ENCODE measurements around the gene CUX1.

CUX1 gene

DNA sequence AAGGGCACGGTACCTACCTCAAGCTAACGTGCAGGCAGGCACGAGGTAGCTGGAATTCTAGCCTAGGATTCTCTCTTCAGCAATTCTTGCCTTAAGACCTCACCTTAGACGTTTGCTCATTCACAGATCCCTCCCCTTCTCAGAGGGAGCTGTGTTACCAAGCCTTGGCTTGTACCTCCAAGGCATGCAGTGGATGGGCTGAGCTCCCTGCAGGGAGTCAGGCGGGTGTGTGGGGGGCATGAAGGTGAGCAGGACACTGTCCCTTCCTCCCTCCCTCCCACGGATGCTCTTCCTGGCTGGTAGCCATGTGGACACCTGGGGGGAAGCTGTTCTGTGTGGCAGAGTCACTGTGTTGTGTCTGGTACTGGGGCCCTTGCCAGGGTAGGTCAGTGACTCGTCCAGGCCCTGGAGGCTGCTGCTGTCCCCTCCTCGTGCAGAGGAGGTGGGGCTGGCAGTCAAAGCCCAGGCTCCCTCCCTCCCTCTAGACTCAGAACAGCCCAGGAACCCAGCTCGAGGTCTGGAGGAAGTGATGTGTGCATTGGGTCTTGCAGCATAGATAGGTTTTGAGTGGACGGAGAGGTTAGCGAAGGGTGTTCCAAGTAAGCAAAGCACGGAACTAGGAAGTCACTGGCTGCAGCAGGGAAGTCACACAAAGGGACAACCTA is 247.1 kb downstream of the CUX1 start:
- Histone ChIP-seq H3K36me3 (ENCODE audit: control insufficient read depth in 2 of 2, insufficient read depth in 1 of 2, low read length in 2 of 2) (no peaks in the 10 kb centered on the region), H3K4me1 (ENCODE audit: control insufficient read depth, insufficient read depth, low read length) (no peaks in the 10 kb centered on the region), H3K27ac (ENCODE audit: extremely low read depth, low read depth, low read length) (no peak overlapping the region), H3K4me3 (ENCODE audit: low read depth, low read length) (no peak overlapping the region), H3K9me3 (ENCODE audit: control insufficient read depth, insufficient read depth, low read depth, low read length) (no peaks in the 10 kb centered on the region)
- TF ChIP-seq ZFP69B (tag by site-specific recombination; IDR thresholded peaks at IDR 0.05) (no peak), ZNF335 (tag by site-specific recombination; conservative IDR thresholded peaks at IDR 0.05) (no peak), ZNF266 (tag by site-specific recombination; IDR thresholded peaks at IDR 0.05; ENCODE audit: low read depth) (no peak), ZNF416 (tag by site-specific recombination; IDR thresholded peaks at IDR 0.05) (no peak), ZNF341 (tag by site-specific recombination; IDR thresholded peaks at IDR 0.05; ENCODE audit: low read depth) (peak; percentile 42; the same call in 1 of the 2 replicates), ZNF645 (tag by site-specific recombination; IDR thresholded peaks at IDR 0.05) (no peak), ZNF155 (tag by site-specific recombination; IDR thresholded peaks at IDR 0.05) (no peak), GLIS1 (tag by site-specific recombination; IDR thresholded peaks at IDR 0.05) (peak; percentile 22; the same call in 1 of the 2 replicates), PRDM1 (tag by site-specific recombination; IDR thresholded peaks at IDR 0.05) (no peak), ZBTB17 (tag by site-specific recombination; IDR thresholded peaks at IDR 0.05) (no peak), ZFHX2 (tag by site-specific recombination; conservative IDR thresholded peaks at IDR 0.05) (peak; percentile 40), ZNF473 (tag by site-specific recombination; IDR thresholded peaks at IDR 0.05) (no peak), ZNF398 (tag by site-specific recombination; IDR thresholded peaks at IDR 0.05) (0 out of 2 replicates have a peak, but pooled peaks have one; percentile 29)
- TF ChIP-seq, protein P1, sequence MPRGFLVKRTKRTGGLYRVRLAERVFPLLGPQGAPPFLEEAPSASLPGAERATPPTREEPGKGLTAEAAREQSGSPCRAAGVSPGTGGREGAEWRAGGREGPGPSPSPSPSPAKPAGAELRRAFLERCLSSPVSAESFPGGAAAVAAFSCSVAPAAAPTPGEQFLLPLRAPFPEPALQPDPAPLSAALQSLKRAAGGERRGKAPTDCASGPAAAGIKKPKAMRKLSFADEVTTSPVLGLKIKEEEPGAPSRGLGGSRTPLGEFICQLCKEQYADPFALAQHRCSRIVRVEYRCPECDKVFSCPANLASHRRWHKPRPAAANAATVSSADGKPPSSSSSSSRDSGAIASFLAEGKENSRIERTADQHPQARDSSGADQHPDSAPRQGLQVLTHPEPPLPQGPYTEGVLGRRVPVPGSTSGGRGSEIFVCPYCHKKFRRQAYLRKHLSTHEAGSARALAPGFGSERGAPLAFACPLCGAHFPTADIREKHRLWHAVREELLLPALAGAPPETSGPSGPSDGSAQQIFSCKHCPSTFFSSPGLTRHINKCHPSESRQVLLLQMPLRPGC (tag by site-specific recombination; IDR thresholded peaks at IDR 0.05) = no peak
- ChIA-PET CTCF (interaction anchor here (1.4 kb wide), 1 partner anchor 10 kb away, joined by 4 read pairs; no protein-coding TSS in a partner anchor), POLR2A (interaction anchor here (0.6 to 1.3 kb wide), 2 partner anchors 19 to 89 kb away, joined by 4 to 7 read pairs; no protein-coding TSS in a partner anchor)

GRCh38 chr7:102065226-102065625 is 247.8 kb downstream of the CUX1 start:
- POLR2A ChIA-PET = no interaction called here
- H3K27ac ChIP-seq (ENCODE audit: extremely low read depth, low read depth, low read length) = no peak overlapping the region
- CTCF ChIA-PET = interaction anchor here (1.4 kb wide), 1 partner anchor 11 kb away, joined by 4 read pairs; no protein-coding TSS in a partner anchor
- TF ChIP-seq ZNF248 (tag by site-specific recombination; IDR thresholded peaks at IDR 0.05) = no peak
- TF ChIP-seq OVOL3 (tag by site-specific recombination; IDR thresholded peaks at IDR 0.05) = no peak
- 0 out of 2 replicates have a peak, but pooled peaks have one; percentile 41 for TF ChIP-seq ZNF121 (tag by site-specific recombination; IDR thresholded peaks at IDR 0.05)
- H3K4me3 ChIP-seq (ENCODE audit: low read depth, low read length) = no peak overlapping the region
- peaks cover 0 to under 1% of the 10 kb centered on the region in 2 experiments; a peak in 1 of 3 replicates for H3K36me3 ChIP-seq (ENCODE audit: control insufficient read depth in 2 of 2, insufficient read depth in 1 of 2, low read length in 2 of 2)
- no peaks in the 10 kb centered on the region for H3K4me1 ChIP-seq (ENCODE audit: control insufficient read depth, insufficient read depth, low read length)
- no peaks in the 10 kb centered on the region for H3K9me3 ChIP-seq (ENCODE audit: control insufficient read depth, insufficient read depth, low read depth, low read length)

DNA sequence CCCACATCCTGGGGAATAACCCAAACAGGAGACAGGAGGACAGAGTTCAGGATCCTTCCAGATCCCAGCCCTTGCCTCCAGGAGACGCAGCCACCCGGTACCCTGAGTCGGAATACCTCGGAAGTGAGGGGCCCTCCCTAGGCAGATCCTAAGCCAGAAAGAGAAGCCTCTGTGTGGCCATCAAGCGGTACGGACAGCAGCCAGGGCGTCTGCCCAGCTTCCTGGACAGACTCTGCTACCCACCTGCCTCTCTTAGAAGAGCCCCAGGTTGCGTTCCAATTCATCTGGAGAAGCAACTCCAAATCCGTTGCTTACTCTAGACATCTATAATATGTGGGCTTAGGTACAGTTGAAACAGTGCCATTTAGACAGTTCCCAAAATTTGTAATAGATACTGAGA is 249.1 kb downstream of the CUX1 start:
- H3K9me3 ChIP-seq (ENCODE audit: control insufficient read depth, insufficient read depth, low read depth, low read length) = no peaks in the 10 kb centered on the region
- H3K4me1 ChIP-seq (ENCODE audit: control insufficient read depth, insufficient read depth, low read length) = no peaks in the 10 kb centered on the region
- ChIA-PET CTCF (interaction anchor here (0.6 kb wide), 1 partner anchor 81 kb away, joined by 4 read pairs; no protein-coding TSS in a partner anchor), POLR2A (no interaction called here)
- no peak overlapping the region for H3K4me3 ChIP-seq (ENCODE audit: low read depth, low read length)
- peaks cover 0 to 8% of the 10 kb centered on the region in 2 experiments; a peak in 1 of 3 replicates for H3K36me3 ChIP-seq (ENCODE audit: control insufficient read depth in 2 of 2, insufficient read depth in 1 of 2, low read length in 2 of 2)
- no peak overlapping the region for H3K27ac ChIP-seq (ENCODE audit: extremely low read depth, low read depth, low read length)
- TF ChIP-seq ZNF398 (tag by site-specific recombination; IDR thresholded peaks at IDR 0.05) (no peak), ZNF423 (tag by site-specific recombination; IDR thresholded peaks at IDR 0.05) (no peak), ZSCAN16 (tag by site-specific recombination; IDR thresholded peaks at IDR 0.05) (no peak), ZBTB26 (tag by site-specific recombination; optimal IDR thresholded peaks at IDR 0.05) (no peak), ZNF548 (tag by site-specific recombination; IDR thresholded peaks at IDR 0.05) (no peak), ZNF18 (tag by site-specific recombination; IDR thresholded peaks at IDR 0.05) (no peak)
